IMR-90 (cell line): ENCODE results near the gene MAG.

Experiments used
- CEBPB ChIP-seq: IDR thresholded peaks from 2 replicates; pipeline ENCODE4 v1.6.1; 2012; ENCODE audit warnings: low read depth, low read length, improper control_type of control experiment
- CTCF ChIP-seq: conservative IDR thresholded peaks from 2 replicates; pipeline ENCODE4 v1.5.1; 2012; ENCODE audit warnings: mild to moderate bottlenecking, low read depth, low read length, improper control_type of control experiment
- POLR2A ChIP-seq: IDR thresholded peaks from 2 replicates; pipeline ENCODE4 v1.6.1; 2012; ENCODE audit warnings: mild to moderate bottlenecking, low read depth, low read length
- RAD21 ChIP-seq: IDR thresholded peaks from 2 replicates; pipeline ENCODE4 v1.6.1; 2012; ENCODE audit warnings: low read length, improper control_type of control experiment

GRCh38 chr19:35297922-35298321 is 6.0 kb downstream of the MAG start:
- TF ChIP-seq CTCF (no peak), RAD21 (no peak), CEBPB (no peak), POLR2A (no peak)
